BLaER1 (cell line): ENCODE measurements around the gene HARS1.
"Not testable (repeated sequence)": the region's sequence is repeated elsewhere in the genome, so short reads cannot be mapped to it uniquely, and the experiment has no call there.

Experiments used
- H3K27ac ChIP-seq: shearing (Covaris generic); formaldehyde crosslinking; 2 replicates; pipeline ENCODE4 v1.8.1; 2022
- H3K27me3 ChIP-seq: shearing (Covaris generic); formaldehyde crosslinking; 2 replicates; pipeline ENCODE4 v1.8.1; 2022
- H3K36me3 ChIP-seq: shearing (Covaris generic); formaldehyde crosslinking; 2 replicates; pipeline ENCODE4 v1.8.1; 2022
- H3K4me1 ChIP-seq: shearing (Covaris generic); formaldehyde crosslinking; 2 replicates; pipeline ENCODE4 v1.8.1; 2022
- H3K4me2 ChIP-seq: shearing (Covaris generic); formaldehyde crosslinking; 2 replicates; pipeline ENCODE4 v1.8.1; 2022
- H3K4me3 ChIP-seq: shearing (Covaris generic); formaldehyde crosslinking; 2 replicates; pipeline ENCODE4 v1.8.1; 2022
- H3K9ac ChIP-seq: shearing (Covaris generic); formaldehyde crosslinking; 2 replicates; pipeline ENCODE4 v1.8.1; 2022
- H3K9me3 ChIP-seq: shearing (Covaris generic); formaldehyde crosslinking; 2 replicates; pipeline ENCODE4 v1.8.1; 2022
- H4K20me1 ChIP-seq: shearing (Covaris generic); formaldehyde crosslinking; 2 replicates; pipeline ENCODE4 v1.8.1; 2022
- Cebpa-rat ChIP-seq: shearing (Covaris generic); IDR thresholded peaks from 2 replicates; pipeline ENCODE4 v1.8.1; 2022

The HARS1 gene

GRCh38 chr5:140678993-140679392 lies 12.2 kb downstream of the HARS1 start:
- Histone ChIP-seq H3K27me3 (no peaks in the 10 kb centered on the region; the same call in 1 of the 2 replicates), H3K4me2 (no peak overlapping the region), H3K36me3 (peaks cover 100% of the 10 kb centered on the region), H3K27ac (no peak overlapping the region), H4K20me1 (no peaks in the 10 kb centered on the region), H3K4me3 (no peak overlapping the region), H3K9ac (no peak overlapping the region), H3K4me1 (no peaks in the 10 kb centered on the region), H3K9me3 (no peaks in the 10 kb centered on the region)
- no peak for TF ChIP-seq Cebpa-rat

DNA sequence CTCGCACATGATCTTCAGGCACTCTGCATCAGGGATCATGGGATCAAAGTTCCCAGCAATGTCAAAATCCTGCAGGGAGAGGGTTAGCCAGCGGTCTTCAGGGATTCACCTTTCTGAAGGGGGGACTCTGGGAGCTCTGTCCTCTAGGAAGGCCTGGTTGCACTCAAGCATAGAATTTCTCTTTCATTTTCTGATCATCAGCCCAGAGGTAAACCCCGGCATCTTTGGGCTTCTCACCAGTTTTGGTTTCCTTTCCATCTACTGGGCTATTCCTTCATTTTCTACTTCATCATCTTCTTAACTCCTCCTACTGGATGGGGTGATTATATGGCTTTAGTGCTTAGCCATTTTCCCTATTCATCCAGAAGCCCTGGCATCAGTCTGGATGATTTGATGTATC lies 13.2 kb downstream of the HARS1 start:
- no peaks in the 10 kb centered on the region; the same call in 1 of the 2 replicates for H3K27me3 ChIP-seq
- no peaks in the 10 kb centered on the region for H3K4me1 ChIP-seq
- peaks cover 100% of the 10 kb centered on the region for H3K36me3 ChIP-seq
- H4K20me1 ChIP-seq, result peaks cover 9% of the 10 kb centered on the region; the same call in 1 of the 2 replicates
- no peak overlapping the region for H3K27ac ChIP-seq
- no peak overlapping the region for H3K4me2 ChIP-seq
- no peaks in the 10 kb centered on the region for H3K9me3 ChIP-seq
- no peak overlapping the region for H3K9ac ChIP-seq
- no peak overlapping the region for H3K4me3 ChIP-seq
- no peak for TF ChIP-seq Cebpa-rat

DNA sequence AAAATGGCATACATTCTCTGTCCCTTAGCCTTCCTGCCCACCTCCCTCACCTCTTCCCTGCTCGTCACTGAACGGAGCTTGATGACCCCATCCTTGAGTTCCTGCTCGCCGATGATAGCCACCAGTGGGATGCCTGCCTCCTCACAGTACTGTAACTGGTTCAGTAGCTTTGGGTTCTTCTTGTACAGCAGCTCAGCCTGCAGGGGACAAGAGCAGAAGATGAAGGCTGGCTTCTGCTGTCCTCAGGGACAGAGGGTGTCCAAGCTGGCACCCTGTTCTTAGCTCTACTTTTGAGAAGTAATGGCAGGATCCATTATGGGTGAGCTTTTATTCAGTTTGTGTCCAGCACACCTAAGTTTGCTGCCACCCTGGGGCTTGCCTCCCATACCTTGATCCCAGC lies 16.5 kb downstream of the HARS1 start:
- Histone ChIP-seq H3K9ac (no peak overlapping the region), H3K4me2 (no peak overlapping the region), H3K4me3 (no peak overlapping the region), H4K20me1 (peaks cover 20% of the 10 kb centered on the region), H3K9me3 (no peaks in the 10 kb centered on the region), H3K27ac (no peak overlapping the region), H3K36me3 (peaks cover 100% of the 10 kb centered on the region), H3K27me3 (no peaks in the 10 kb centered on the region), H3K4me1 (no peaks in the 10 kb centered on the region)
- TF ChIP-seq Cebpa-rat, result no peak

DNA sequence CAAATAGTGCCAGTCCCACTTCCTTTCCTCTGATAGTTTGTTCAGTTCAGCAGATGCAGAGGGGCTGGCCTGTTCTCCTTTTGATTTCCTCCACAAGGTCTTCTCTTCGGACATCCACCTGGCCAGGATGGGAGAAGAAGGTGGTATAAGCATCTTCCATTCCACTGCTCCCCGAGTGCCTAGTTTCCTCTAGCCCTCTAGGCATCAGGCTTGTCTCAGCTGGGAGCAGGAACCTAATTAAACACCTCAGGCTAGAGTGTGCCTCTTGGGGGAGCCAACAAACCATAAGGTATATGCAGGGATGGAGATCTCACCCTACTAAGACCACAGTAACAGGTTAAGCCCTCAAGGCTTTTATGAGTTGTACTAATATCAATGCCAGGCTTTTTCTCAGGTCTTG lies 17.0 kb downstream of the HARS1 start:
- H3K27me3 ChIP-seq, result no peaks in the 10 kb centered on the region
- H3K9me3 ChIP-seq, result no peaks in the 10 kb centered on the region
- no peaks in the 10 kb centered on the region for H3K4me1 ChIP-seq
- peaks cover 24% of the 10 kb centered on the region for H4K20me1 ChIP-seq
- TF ChIP-seq Cebpa-rat, result no peak
- no peak overlapping the region for H3K9ac ChIP-seq
- no peak overlapping the region for H3K27ac ChIP-seq
- peaks cover 100% of the 10 kb centered on the region for H3K36me3 ChIP-seq
- no peak overlapping the region for H3K4me3 ChIP-seq
- H3K4me2 ChIP-seq, result no peak overlapping the region

DNA sequence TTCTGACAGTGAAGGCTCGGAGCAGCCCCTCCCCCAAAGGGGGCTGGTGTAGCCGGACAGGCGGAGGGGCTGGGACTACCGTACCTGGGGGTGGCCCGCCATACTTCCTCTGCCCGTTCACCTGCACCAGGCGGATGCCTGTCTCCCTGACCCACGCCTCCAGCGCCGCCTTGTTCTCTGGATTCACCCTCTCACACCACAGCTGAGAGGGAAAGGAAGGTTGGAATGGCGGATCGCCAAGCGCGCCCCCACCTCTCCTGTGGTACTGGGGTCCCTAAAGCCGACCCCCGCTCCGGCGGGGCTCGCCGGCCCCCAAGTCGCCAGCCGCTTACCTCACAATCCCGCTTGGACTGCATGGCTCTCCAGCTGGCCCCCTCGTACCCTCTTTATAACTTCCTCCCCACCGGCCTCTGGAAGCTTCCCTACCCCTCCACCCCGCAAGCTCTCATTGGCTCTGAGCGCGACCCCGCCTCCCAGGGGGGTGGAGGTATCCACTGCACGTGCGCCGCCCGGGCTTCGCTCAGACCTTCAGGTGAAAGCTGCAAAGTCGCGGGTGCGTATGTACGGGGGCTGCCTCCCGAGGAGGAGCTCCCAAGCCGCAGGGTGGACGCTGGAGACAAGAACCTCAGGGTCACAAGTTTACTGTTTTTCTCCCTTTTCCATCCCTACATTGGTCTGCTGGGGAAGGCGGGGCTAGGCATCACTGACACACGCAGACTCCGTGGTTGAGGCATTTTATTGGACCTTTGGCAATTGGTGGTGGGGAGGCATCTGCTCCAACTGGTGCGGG lies 17.8 kb downstream of the HARS1 start, which contains the start of gene DND1:
DND1 (minus strand) TSS at position 390 of the 790 bp plus-strand sequence; CDS start at position 356, 34 bp downstream.
- no peak within 1 kb of the TSS for H3K9ac ChIP-seq
- H4K20me1 ChIP-seq, result peaks cover 33% of the 10 kb centered on the region
- peaks cover 100% of the 10 kb centered on the region for H3K36me3 ChIP-seq
- no peak within 1 kb of the TSS for H3K4me2 ChIP-seq
- no peak within 1 kb of the TSS for H3K4me3 ChIP-seq
- H3K27ac ChIP-seq, result no peak within 1 kb of the TSS
- TF ChIP-seq Cebpa-rat, result no peak
- no peaks in the 10 kb centered on the region for H3K4me1 ChIP-seq
- H3K9me3 ChIP-seq, result no peaks in the 10 kb centered on the region
- H3K27me3 ChIP-seq, result no peaks in the 10 kb centered on the region

- H3K4me3 ChIP-seq, result no peak overlapping the region
- H3K27ac ChIP-seq, result no peak overlapping the region
- peaks cover 100% of the 10 kb centered on the region for H3K36me3 ChIP-seq
- no peaks in the 10 kb centered on the region for H3K4me1 ChIP-seq
- no peaks in the 10 kb centered on the region for H3K27me3 ChIP-seq
- no peak for TF ChIP-seq Cebpa-rat
- no peak overlapping the region for H3K4me2 ChIP-seq
- H3K9me3 ChIP-seq, result no peaks in the 10 kb centered on the region
- H4K20me1 ChIP-seq, result peaks cover 40% of the 10 kb centered on the region
- H3K9ac ChIP-seq, result no peak overlapping the region
Observed at GRCh38 chr5:140672455-140673186, 18.5 kb downstream of the HARS1 start.

DNA sequence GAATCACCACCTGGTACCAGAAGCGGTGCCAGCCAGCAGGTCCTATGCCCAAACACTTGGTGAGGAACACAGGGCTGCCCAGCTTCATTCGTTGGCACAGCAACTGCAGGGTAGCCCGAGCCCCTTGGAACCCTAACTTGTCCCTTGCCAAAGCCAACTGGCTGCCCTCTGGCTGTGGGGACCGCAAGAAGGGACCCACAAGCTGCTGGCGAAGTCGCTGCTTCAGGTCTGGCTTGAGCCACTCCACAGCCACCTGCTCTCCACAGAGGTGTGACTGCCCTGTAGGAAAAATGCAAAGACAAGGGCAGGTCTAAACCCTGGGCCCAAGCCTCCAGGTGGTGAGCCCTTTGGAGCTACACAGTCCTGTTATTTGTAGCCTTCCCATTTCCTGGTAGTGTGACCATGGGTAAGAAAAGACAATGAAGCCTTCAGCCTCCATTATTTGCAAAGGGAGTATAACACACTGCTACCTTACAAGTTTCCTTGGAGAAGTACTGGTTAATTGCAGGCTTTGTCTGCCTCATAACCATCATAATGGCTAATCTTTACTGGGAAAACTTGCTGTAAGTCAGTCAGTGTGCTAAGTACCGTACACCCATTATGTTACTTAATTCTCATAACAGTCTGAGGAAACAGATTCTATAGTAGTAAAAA lies 19.6 kb downstream of the HARS1 start:
- TF ChIP-seq Cebpa-rat, result no peak
- peaks cover 50% of the 10 kb centered on the region for H4K20me1 ChIP-seq
- H3K36me3 ChIP-seq, result peaks cover 100% of the 10 kb centered on the region

GRCh38 chr5:140671035-140671434 lies 20.1 kb downstream of the HARS1 start:
- H3K9me3 ChIP-seq, H3K4me3 ChIP-seq, H3K4me2 ChIP-seq, H3K27me3 ChIP-seq, H3K27ac ChIP-seq, H3K9ac ChIP-seq: not testable (repeated sequence)
- Histone ChIP-seq H4K20me1 (peaks cover 56% of the 10 kb centered on the region), H3K36me3 (peaks cover 95% of the 10 kb centered on the region), H3K4me1 (peaks cover 13% of the 10 kb centered on the region)

More for the DNA sequence above, 19.6 kb downstream of the HARS1 start:
- Histone ChIP-seq H3K4me2 (no peak overlapping the region), H3K9me3 (no peaks in the 10 kb centered on the region), H3K9ac (no peak overlapping the region), H3K4me1 (peaks cover 8% of the 10 kb centered on the region; the same call in 1 of the 2 replicates), H3K4me3 (no peak overlapping the region), H3K27me3 (no peaks in the 10 kb centered on the region), H3K27ac (no peak overlapping the region)

DNA sequence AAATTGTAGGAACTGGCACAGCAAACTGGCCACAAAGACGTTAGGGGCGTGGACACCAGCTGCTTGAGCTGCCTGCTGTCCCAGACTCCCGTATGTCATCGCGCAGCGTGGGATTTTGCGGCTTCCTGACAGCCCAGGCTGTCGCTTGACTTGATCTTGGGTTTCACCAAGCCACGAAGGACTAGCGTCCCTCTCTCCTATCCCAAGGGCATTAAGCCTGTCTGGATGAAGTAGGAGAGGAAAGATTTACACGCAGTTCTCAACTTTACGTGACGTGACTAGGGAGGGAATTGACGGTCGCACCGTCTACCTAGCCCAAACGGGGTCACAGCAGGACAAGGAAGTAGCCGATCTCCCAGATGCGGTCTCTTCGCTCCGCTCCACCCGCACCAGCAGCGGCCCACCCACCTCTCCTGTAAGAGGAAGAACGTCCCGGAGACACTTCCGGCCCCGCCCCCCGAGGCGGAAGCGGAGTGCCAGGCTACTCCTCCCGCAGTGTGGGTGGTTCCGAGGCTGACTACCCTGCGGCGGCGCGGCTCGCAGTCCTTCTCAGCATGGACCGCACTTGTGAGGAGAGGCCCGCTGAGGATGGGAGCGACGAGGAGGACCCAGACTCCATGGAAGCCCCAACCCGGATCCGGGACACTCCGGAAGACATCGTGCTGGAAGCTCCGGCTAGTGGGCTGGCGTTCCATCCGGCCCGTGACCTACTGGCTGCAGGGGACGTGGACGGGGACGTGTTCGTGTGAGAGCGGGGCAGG lies 26.6 kb downstream of the HARS1 start, which contains the start of gene WDR55:
WDR55 (plus strand) TSS at position 546 of the 761 bp plus-strand sequence; CDS start at position 555, 9 bp downstream.
- no peak for TF ChIP-seq Cebpa-rat
- peak within 1 kb of the TSS; percentile 87 for H3K9ac ChIP-seq
- H3K27ac ChIP-seq, result peak within 1 kb of the TSS; percentile 83
- peak within 1 kb of the TSS; percentile 91 for H3K4me3 ChIP-seq
- peak within 1 kb of the TSS; percentile 85 for H3K4me2 ChIP-seq
- H3K4me1 ChIP-seq, result peaks cover 31% of the 10 kb centered on the region
- peaks cover 40% of the 10 kb centered on the region for H4K20me1 ChIP-seq
- H3K27me3 ChIP-seq, result no peaks in the 10 kb centered on the region
- no peaks in the 10 kb centered on the region for H3K9me3 ChIP-seq
- H3K36me3 ChIP-seq, result peaks cover 70% of the 10 kb centered on the region
